DND-41 (cell line): ENCODE measurements around the gene PAN3.

Experiments
- ATAC-seq: fragments of 200-7000 bp; cut with Tn5 transposase; 3 replicates; pipeline ENCODE4 v1.9.1; 2021; ENCODE audit warnings: low read depth; ENCODE audit not compliant: insufficient read depth
- DNase-seq: peaks from one replicate; pipeline ENCODE4 v3.0.0-alpha.2; 2020
- H2AFZ ChIP-seq: 2 replicates; pipeline ENCODE4 v1.6.0; 2012; ENCODE audit warnings: low read depth, low read length
- H3K27ac ChIP-seq: 2 replicates; pipeline ENCODE4 v1.5.1; 2012; ENCODE audit warnings: low read length, inconsistent platforms
- H3K27me3 ChIP-seq: fragments of 200-600 bp; sonication (generic); 2 replicates; pipeline ENCODE4 v1.6.0; 2012; ENCODE audit warnings: low read length, mild to moderate bottlenecking, inconsistent platforms; ENCODE audit not compliant: insufficient read depth, poor library complexity
- H3K36me3 ChIP-seq: 2 replicates; pipeline ENCODE4 v1.5.1; 2012; ENCODE audit warnings: low read length, inconsistent platforms; ENCODE audit not compliant: insufficient read depth
- H3K4me1 ChIP-seq: 2 replicates; pipeline ENCODE4 v1.5.1; 2012; ENCODE audit warnings: mild to moderate bottlenecking, low read length; ENCODE audit not compliant: insufficient read depth
- H3K4me2 ChIP-seq: 2 replicates; pipeline ENCODE4 v1.6.0; 2012; ENCODE audit warnings: mild to moderate bottlenecking, moderate library complexity, low read length, inconsistent platforms; ENCODE audit not compliant: insufficient read depth
- H3K4me3 ChIP-seq, 2 experiments: fragments of 200-600 bp in 1 of 2; shearing (Covaris generic) in 1 of 2; 2 replicates each; pipeline ENCODE4 v1.5.1; 2012 to 2016; ENCODE audit warnings: inconsistent platforms in 2 of 2, low read length in 2 of 2, mild to moderate bottlenecking in 2 of 2, low read depth in 1 of 2, moderate library complexity in 1 of 2
- H3K79me2 ChIP-seq: 2 replicates; pipeline ENCODE4 v1.6.0; 2012; ENCODE audit warnings: low read length, inconsistent platforms; ENCODE audit not compliant: insufficient read depth
- H3K9ac ChIP-seq: 2 replicates; pipeline ENCODE4 v1.6.0; 2012; ENCODE audit warnings: low read depth, mild to moderate bottlenecking, inconsistent platforms, low read length, moderate library complexity
- H3K9me3 ChIP-seq: 2 replicates; pipeline ENCODE4 v1.5.1; 2012; ENCODE audit warnings: low read length, moderate library complexity, mild to moderate bottlenecking, inconsistent platforms; ENCODE audit not compliant: insufficient read depth, severe bottlenecking
- H4K20me1 ChIP-seq: 2 replicates; pipeline ENCODE4 v1.6.0; 2012; ENCODE audit warnings: low read length; ENCODE audit not compliant: insufficient read depth
- CTCF ChIP-seq: IDR thresholded peaks from 2 replicates; pipeline ENCODE4 v1.5.1; 2012; ENCODE audit warnings: borderline replicate concordance, low read length, moderate library complexity, mild to moderate bottlenecking; ENCODE audit not compliant: poor library complexity, severe bottlenecking; ENCODE audit errors: extremely low read depth
- EZH2 ChIP-seq: IDR thresholded peaks from 3 replicates; pipeline ENCODE4 v1.6.1; 2012; ENCODE audit warnings: borderline replicate concordance, low read depth, mild to moderate bottlenecking, moderate library complexity, low read length, inconsistent platforms; ENCODE audit not compliant: severe bottlenecking

PAN3 gene

GRCh38 chr13:28337166-28338005 is 199.0 kb downstream of the PAN3 start:
- Histone ChIP-seq H3K27ac (no peak overlapping the region), H3K4me3 (no peak overlapping the region), H4K20me1 (no peaks in the 10 kb centered on the region), H3K27me3 (no peaks in the 10 kb centered on the region), H3K9me3 (no peaks in the 10 kb centered on the region), H3K4me2 (no peak overlapping the region), H3K79me2 (no peaks in the 10 kb centered on the region), H3K9ac (no peak overlapping the region), H2AFZ (no peak overlapping the region), H3K36me3 (no peaks in the 10 kb centered on the region), H3K4me1 (no peaks in the 10 kb centered on the region; the same call in 1 of the 2 replicates)
- DNase-seq (no peak), ATAC-seq (no peak)
- TF ChIP-seq EZH2 (no peak), CTCF (no peak)

GRCh38 chr13:28338006-28338574 is 199.7 kb downstream of the PAN3 start:
- Histone ChIP-seq H3K9me3 (no peaks in the 10 kb centered on the region), H4K20me1 (no peaks in the 10 kb centered on the region), H3K4me3 (no peak overlapping the region), H2AFZ (no peak overlapping the region), H3K27ac (no peak overlapping the region), H3K9ac (no peak overlapping the region), H3K36me3 (no peaks in the 10 kb centered on the region), H3K4me2 (no peak overlapping the region), H3K4me1 (no peaks in the 10 kb centered on the region; the same call in 1 of the 2 replicates), H3K27me3 (no peaks in the 10 kb centered on the region), H3K79me2 (no peaks in the 10 kb centered on the region)
- TF ChIP-seq CTCF, result no peak
- no peak for TF ChIP-seq EZH2
- DNase-seq (no peak), ATAC-seq (no peak)

- H3K4me3 ChIP-seq, result no peak overlapping the region
- H3K79me2 ChIP-seq, result no peaks in the 10 kb centered on the region
- no peaks in the 10 kb centered on the region for H3K36me3 ChIP-seq
- ATAC-seq (no peak), DNase-seq (no peak)
- H3K4me1 ChIP-seq, result no peaks in the 10 kb centered on the region; the same call in 1 of the 2 replicates
- H3K9me3 ChIP-seq, result no peaks in the 10 kb centered on the region
- H3K9ac ChIP-seq, result no peak overlapping the region
- TF ChIP-seq CTCF (no peak), EZH2 (no peak)
- H4K20me1 ChIP-seq, result no peaks in the 10 kb centered on the region
- no peak overlapping the region for H3K27ac ChIP-seq
- H3K27me3 ChIP-seq, result no peaks in the 10 kb centered on the region
- no peak overlapping the region for H2AFZ ChIP-seq
- no peak overlapping the region for H3K4me2 ChIP-seq
Measured at GRCh38 chr13:28338742-28339141, 200.4 kb downstream of the PAN3 start.
